ENCODE data around the gene CES5A.
"Not testable (repeated sequence)": the region's sequence is repeated elsewhere in the genome, so short reads cannot be mapped to it uniquely, and the experiment has no call there.

Gene CES5A

GRCh38 chr16:55821210-55821609 lies 54.0 kb downstream of the CES5A start:
- Histone ChIP-seq H3K4me1 (ENCODE audit: low read length) (no peaks in the 10 kb centered on the region), H3K36me3 (replicated peaks; ENCODE audit: low read depth, low read length) (no peaks in the 10 kb centered on the region), H3K9ac (ENCODE audit: low read length) (no peak overlapping the region), H4K20me1 (ENCODE audit: insufficient read depth, low read length) (no peaks in the 10 kb centered on the region), H3K27ac (ENCODE audit: low read length) (no peak overlapping the region), H3K4me3 (ENCODE audit: low read length) (no peak overlapping the region), H3K79me2 (ENCODE audit: low read length) (no peaks in the 10 kb centered on the region), H3K9me3 (ENCODE audit: insufficient read depth, low read length) (no peaks in the 10 kb centered on the region), H3K4me2 (ENCODE audit: low read length) (no peak overlapping the region), H2AFZ (ENCODE audit: low read depth, low read length) (no peak overlapping the region), H3K27me3 (ENCODE audit: low read depth, low read length) (no peaks in the 10 kb centered on the region)
- TF ChIP-seq EZH2phosphoT487 (IDR thresholded peaks at IDR 0.05; ENCODE audit: low read depth) = no peak
- TF ChIP-seq, protein P1, sequence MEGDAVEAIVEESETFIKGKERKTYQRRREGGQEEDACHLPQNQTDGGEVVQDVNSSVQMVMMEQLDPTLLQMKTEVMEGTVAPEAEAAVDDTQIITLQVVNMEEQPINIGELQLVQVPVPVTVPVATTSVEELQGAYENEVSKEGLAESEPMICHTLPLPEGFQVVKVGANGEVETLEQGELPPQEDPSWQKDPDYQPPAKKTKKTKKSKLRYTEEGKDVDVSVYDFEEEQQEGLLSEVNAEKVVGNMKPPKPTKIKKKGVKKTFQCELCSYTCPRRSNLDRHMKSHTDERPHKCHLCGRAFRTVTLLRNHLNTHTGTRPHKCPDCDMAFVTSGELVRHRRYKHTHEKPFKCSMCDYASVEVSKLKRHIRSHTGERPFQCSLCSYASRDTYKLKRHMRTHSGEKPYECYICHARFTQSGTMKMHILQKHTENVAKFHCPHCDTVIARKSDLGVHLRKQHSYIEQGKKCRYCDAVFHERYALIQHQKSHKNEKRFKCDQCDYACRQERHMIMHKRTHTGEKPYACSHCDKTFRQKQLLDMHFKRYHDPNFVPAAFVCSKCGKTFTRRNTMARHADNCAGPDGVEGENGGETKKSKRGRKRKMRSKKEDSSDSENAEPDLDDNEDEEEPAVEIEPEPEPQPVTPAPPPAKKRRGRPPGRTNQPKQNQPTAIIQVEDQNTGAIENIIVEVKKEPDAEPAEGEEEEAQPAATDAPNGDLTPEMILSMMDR (IDR thresholded peaks at IDR 0.05; ENCODE audit: low read depth, low read length) = no peak

- no peak overlapping the region for H3K27ac ChIP-seq (ENCODE audit: low read length)
- H3K4me3 ChIP-seq (ENCODE audit: low read length) = no peak overlapping the region
- H3K4me2 ChIP-seq (ENCODE audit: low read length) = no peak overlapping the region
- H3K36me3 ChIP-seq (replicated peaks; ENCODE audit: low read depth, low read length) = no peaks in the 10 kb centered on the region
- TF ChIP-seq EZH2phosphoT487 (IDR thresholded peaks at IDR 0.05; ENCODE audit: low read depth) = no peak
- TF ChIP-seq, protein P1 (IDR thresholded peaks at IDR 0.05; ENCODE audit: low read depth, low read length) = no peak
- no peaks in the 10 kb centered on the region for H4K20me1 ChIP-seq (ENCODE audit: insufficient read depth, low read length)
- H3K79me2 ChIP-seq (ENCODE audit: low read length) = no peaks in the 10 kb centered on the region
- H3K4me1 ChIP-seq (ENCODE audit: low read length) = no peaks in the 10 kb centered on the region
- H3K9ac ChIP-seq (ENCODE audit: low read length) = no peak overlapping the region
- no peak overlapping the region for H2AFZ ChIP-seq (ENCODE audit: low read depth, low read length)
- no peaks in the 10 kb centered on the region for H3K9me3 ChIP-seq (ENCODE audit: insufficient read depth, low read length)
- H3K27me3 ChIP-seq (ENCODE audit: low read depth, low read length) = no peaks in the 10 kb centered on the region
Measured at GRCh38 chr16:55820615-55821014, 54.6 kb downstream of the CES5A start.

DNA sequence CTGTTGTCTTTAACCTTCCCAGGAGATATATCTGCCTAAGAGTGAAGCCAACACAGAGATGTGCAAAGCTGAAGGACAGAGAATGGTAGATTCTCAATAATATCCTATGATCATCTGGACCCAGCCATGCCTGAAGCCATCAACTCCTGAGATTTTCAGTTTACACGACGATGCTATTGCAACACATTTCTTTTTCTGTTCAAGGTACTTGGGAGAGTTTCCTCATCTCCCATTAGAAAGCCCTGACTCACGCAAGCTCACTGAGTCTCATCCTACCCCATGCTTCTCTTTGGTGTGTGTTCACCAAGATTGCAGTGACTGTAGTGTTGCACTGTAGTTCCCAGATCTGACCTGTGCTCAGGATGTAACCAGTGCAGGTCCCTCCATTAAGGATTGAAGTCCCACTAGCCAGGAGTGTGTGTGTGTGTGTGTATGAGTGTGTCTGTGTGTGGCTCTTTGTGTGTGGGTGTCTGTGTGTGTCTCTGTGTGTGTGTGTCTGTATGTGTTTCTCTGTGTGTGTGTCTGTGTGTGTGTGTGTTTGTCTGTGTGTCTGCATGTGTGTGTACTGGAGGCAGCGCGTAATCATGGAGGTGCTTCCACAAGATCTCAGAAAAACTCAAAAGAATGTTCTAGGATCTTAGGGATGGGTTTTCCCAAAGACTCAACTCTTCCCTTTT lies 57.8 kb downstream of the CES5A start:
- H3K27me3 ChIP-seq (ENCODE audit: low read depth, low read length) = 0 out of 2 replicates have a peak, but pooled peaks cover 4% of the 10 kb centered on the region
- H3K4me1 ChIP-seq (ENCODE audit: low read length) = no peaks in the 10 kb centered on the region
- no peaks in the 10 kb centered on the region for H3K79me2 ChIP-seq (ENCODE audit: low read length)
- H3K27ac ChIP-seq (ENCODE audit: low read length) = no peak overlapping the region
- no peaks in the 10 kb centered on the region for H3K36me3 ChIP-seq (replicated peaks; ENCODE audit: low read depth, low read length)
- H3K9me3 ChIP-seq (ENCODE audit: insufficient read depth, low read length) = no peaks in the 10 kb centered on the region
- H3K9ac ChIP-seq (ENCODE audit: low read length) = no peak overlapping the region
- H2AFZ ChIP-seq (ENCODE audit: low read depth, low read length) = no peak overlapping the region
- H3K4me2 ChIP-seq (ENCODE audit: low read length) = no peak overlapping the region
- H3K4me3 ChIP-seq (ENCODE audit: low read length) = no peak overlapping the region
- H4K20me1 ChIP-seq (ENCODE audit: insufficient read depth, low read length) = no peaks in the 10 kb centered on the region
- TF ChIP-seq, protein P1 (IDR thresholded peaks at IDR 0.05; ENCODE audit: low read depth, low read length) = no peak
- no peak for TF ChIP-seq EZH2phosphoT487 (IDR thresholded peaks at IDR 0.05; ENCODE audit: low read depth)

GRCh38 chr16:55816222-55816621 lies 59.0 kb downstream of the CES5A start:
- H3K79me2 ChIP-seq (ENCODE audit: low read length); H3K9ac ChIP-seq (ENCODE audit: low read length); H2AFZ ChIP-seq (ENCODE audit: low read depth, low read length); H3K9me3 ChIP-seq (ENCODE audit: insufficient read depth, low read length); H3K4me2 ChIP-seq (ENCODE audit: low read length); H3K4me3 ChIP-seq (ENCODE audit: low read length); H3K4me1 ChIP-seq (ENCODE audit: low read length); H3K36me3 ChIP-seq (replicated peaks; ENCODE audit: low read depth, low read length); H4K20me1 ChIP-seq (ENCODE audit: insufficient read depth, low read length); H3K27ac ChIP-seq (ENCODE audit: low read length); H3K27me3 ChIP-seq (ENCODE audit: low read depth, low read length): not testable (repeated sequence)
